Astrocyte of the hippocampus (primary cell): ENCODE measurements around the gene OST4.

ENCODE experiments used
- DNase-seq: peaks from one replicate; pipeline ENCODE4 v3.0.0; 2011; ENCODE audit warnings: low read depth, low spot score

The OST4 gene

DNA sequence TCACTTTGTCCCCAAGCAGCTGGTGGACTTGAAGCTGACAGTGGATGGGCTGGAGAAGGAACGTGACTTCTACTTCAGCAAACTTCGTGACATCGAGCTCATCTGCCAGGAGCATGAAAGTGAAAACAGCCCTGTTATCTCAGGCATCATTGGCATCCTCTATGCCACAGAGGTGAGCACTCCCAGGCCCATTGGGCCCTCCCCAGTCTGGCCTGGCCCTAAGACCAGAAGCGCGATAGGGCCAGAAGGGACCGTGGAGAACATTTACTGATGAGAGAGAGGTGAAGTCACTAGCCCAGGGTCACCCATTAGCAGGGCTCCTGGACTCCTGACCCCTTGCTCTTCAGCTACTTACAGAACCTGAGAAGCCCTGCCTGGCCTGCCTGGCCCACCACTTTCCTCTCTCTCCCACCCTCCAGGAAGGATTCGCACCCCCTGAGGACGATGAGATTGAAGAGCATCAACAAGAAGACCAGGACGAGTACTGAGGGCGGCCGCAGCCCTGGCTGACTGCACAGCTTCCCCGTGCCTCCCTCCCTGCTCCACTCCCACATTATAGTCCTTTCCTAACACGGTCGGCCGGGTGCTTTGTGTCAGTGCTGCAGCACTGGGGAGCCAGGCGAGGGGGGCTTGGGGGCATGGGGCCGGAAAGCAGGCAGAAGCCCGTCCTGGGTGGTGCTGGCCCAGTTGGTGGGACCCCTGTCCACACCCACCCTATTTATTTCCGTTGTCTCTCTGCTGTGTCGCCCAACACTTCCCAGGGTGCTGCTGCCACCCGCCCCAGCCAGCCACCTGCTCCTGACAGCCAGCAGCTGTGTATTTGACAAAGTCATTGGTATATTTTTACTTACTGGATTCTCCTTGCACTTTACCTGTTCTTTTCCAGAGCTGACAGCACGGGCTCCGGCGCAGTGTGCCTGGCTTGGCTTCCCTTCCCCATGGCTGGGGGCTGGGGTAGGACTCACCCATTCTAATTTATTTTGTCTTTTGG is 45.3 kb downstream of the OST4 start:
- no peak for DNase-seq

DNA sequence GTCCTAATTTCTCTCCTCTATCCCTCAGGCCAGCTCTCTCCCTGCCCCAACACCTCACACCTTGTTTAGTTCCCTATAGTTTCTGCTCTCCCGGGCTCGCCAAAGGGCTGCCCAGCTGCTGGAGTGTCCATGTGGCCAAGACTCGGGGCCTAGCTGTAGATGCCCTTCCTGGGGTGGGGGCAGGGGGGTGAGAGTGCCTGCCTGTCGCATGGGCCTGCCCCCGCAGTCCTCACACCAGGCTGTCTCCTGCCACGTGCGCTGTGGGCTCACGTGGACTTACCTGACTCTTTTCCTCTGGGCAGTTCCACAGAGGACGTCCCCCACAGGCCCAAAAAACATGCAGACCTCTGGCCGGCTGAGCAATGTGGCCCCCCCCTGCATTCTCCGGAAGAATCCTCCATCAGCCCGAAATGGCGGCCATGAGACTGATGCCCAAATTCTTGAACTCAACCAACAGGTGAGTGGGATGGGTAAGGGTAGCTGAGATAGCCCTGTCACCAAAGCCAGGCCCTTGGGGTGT is 46.1 kb downstream of the OST4 start:
- DNase-seq, result no peak

DNA sequence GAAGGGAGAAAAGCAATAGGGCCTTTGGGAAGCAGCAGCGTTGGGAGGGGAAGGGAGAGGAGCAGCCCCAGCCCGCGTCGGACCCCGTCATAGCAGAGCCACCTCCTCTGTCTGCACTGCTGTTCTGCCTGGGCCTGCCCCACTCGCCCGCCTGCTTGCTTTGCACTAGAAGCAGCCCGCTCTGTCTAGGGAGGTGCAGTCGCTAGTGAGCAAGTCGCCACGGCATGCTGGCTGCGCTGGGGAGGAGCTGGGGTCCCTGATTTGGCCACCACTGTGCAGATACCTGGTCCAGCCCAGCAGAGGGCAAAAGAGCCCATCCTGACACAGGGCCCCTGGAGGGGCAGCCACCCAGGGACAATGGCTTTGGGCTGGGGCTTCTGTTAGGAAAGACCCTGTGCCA is 46.6 kb downstream of the OST4 start:
- DNase-seq, result no peak

DNA sequence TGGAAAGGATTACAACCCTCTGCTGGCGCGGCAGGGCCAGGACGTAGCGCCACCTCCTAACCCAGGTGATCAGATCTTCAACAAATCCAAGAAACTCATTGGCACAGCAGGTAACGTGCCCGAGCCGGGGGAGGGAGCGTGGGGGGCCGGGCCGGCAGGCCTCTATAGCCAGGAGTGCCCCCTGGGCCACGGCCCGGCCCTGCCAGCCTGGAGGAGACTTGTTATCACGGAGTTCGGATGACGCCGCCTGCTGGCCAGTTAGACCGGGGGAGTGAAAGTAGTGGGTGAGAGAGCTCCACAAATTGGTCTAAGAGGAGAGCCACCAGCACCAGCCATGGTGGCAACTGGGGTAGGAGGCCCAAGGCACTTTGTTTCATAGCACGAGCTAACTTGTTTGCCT is 47.3 kb downstream of the OST4 start:
- no peak for DNase-seq

DNA sequence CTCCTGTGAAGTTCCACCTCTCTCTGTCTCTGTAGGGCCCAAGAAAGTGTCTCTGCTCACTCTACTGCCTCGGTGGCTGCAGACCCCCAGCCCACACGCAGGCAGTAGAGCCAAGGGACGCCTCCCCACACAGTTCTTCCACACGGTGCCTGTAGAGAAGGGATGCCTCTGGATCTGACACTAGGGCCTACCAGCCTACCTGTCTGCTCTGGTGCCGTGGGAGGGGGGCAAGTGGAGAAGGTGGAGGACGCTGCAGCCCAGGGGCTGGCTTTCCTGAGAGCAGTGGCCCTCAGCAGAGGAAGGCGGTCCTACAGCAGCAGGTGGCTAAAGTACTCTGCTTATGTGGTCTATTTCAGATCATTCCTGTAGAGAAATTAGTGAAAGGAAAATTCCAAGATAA is 47.7 kb downstream of the OST4 start:
- DNase-seq, result no peak

DNA sequence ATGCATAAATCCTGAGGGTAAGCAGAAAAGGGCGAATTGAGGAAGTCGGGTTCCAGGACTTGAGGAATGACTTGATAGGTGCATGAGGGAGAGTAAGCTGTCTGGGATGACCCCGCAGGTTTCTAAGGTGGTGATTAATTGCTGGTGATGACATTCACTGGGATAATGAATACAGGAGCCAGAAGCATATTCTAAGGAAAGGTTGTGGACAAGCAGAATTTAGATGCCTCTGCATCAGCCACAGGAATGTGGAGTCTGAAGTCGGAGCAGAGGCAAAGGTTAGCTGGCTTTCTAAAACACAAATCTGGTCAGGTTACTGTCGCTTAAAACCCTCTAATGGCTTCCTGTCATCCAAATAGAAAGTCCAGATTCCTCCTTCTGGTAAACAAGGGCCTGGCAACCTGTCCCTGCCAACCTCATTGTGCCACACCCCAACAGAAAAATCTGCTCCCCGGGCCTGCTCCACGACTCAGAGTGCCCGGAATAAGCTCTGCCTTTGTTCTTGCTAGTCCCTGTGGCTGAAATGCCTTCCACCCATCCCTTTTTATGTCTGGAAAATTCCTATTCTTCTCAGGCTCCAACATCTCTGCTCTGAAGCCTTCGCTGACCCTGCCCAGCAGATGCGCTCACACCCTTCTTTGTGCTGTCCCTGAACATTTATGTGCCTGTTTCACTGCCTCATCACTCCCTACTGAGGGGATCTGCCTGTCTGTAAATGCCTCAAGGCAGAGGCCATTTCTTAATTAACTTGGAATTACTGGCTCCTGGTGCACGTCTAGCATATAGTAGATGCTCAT is 50.0 kb downstream of the OST4 start:
- peak; percentile 62 for DNase-seq
